DND-41 (cell line): ENCODE data around the gene ARHGEF16.

Experiments
- ATAC-seq: fragments of 200-7000 bp; cut with Tn5 transposase; 3 replicates; pipeline ENCODE4 v1.9.1; 2021; ENCODE audit warnings: low read depth; ENCODE audit not compliant: insufficient read depth
- DNase-seq: peaks from one replicate; pipeline ENCODE4 v3.0.0-alpha.2; 2020
- H2AFZ ChIP-seq: 2 replicates; pipeline ENCODE4 v1.6.0; 2012; ENCODE audit warnings: low read depth, low read length
- H3K27ac ChIP-seq: 2 replicates; pipeline ENCODE4 v1.5.1; 2012; ENCODE audit warnings: low read length, inconsistent platforms
- H3K27me3 ChIP-seq: fragments of 200-600 bp; sonication (generic); 2 replicates; pipeline ENCODE4 v1.6.0; 2012; ENCODE audit warnings: low read length, mild to moderate bottlenecking, inconsistent platforms; ENCODE audit not compliant: insufficient read depth, poor library complexity
- H3K36me3 ChIP-seq: 2 replicates; pipeline ENCODE4 v1.5.1; 2012; ENCODE audit warnings: low read length, inconsistent platforms; ENCODE audit not compliant: insufficient read depth
- H3K4me1 ChIP-seq: 2 replicates; pipeline ENCODE4 v1.5.1; 2012; ENCODE audit warnings: mild to moderate bottlenecking, low read length; ENCODE audit not compliant: insufficient read depth
- H3K4me2 ChIP-seq: 2 replicates; pipeline ENCODE4 v1.6.0; 2012; ENCODE audit warnings: mild to moderate bottlenecking, moderate library complexity, low read length, inconsistent platforms; ENCODE audit not compliant: insufficient read depth
- H3K4me3 ChIP-seq, 2 experiments: fragments of 200-600 bp in 1 of 2; shearing (Covaris generic) in 1 of 2; 2 replicates each; pipeline ENCODE4 v1.5.1; 2012 to 2016; ENCODE audit warnings: inconsistent platforms in 2 of 2, low read length in 2 of 2, mild to moderate bottlenecking in 2 of 2, low read depth in 1 of 2, moderate library complexity in 1 of 2
- H3K79me2 ChIP-seq: 2 replicates; pipeline ENCODE4 v1.6.0; 2012; ENCODE audit warnings: low read length, inconsistent platforms; ENCODE audit not compliant: insufficient read depth
- H3K9ac ChIP-seq: 2 replicates; pipeline ENCODE4 v1.6.0; 2012; ENCODE audit warnings: low read depth, mild to moderate bottlenecking, inconsistent platforms, low read length, moderate library complexity
- H3K9me3 ChIP-seq: 2 replicates; pipeline ENCODE4 v1.5.1; 2012; ENCODE audit warnings: low read length, moderate library complexity, mild to moderate bottlenecking, inconsistent platforms; ENCODE audit not compliant: insufficient read depth, severe bottlenecking
- H4K20me1 ChIP-seq: 2 replicates; pipeline ENCODE4 v1.6.0; 2012; ENCODE audit warnings: low read length; ENCODE audit not compliant: insufficient read depth
- EZH2 ChIP-seq: IDR thresholded peaks from 3 replicates; pipeline ENCODE4 v1.6.1; 2012; ENCODE audit warnings: borderline replicate concordance, low read depth, mild to moderate bottlenecking, moderate library complexity, low read length, inconsistent platforms; ENCODE audit not compliant: severe bottlenecking
- TF ChIP-seq, protein P1 (sequence below): IDR thresholded peaks from 2 replicates; pipeline ENCODE4 v1.5.1; 2012; ENCODE audit warnings: borderline replicate concordance, low read length, moderate library complexity, mild to moderate bottlenecking; ENCODE audit not compliant: poor library complexity, severe bottlenecking; ENCODE audit errors: extremely low read depth

ARHGEF16 gene

DNA sequence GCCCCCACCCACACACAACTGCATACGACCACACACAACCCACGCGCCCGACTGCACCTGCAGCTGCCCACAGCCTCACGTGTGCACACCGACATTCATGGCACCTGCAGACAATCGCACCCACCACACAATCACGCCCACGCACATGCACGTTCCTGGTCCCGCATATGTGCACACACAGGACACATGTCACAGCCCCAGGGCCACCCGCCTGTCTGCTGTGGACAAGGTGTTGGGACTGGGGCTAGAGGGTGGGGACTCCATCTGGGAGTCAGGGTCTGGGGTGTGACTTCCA lies 56.4 kb downstream of the ARHGEF16 start:
- no peak overlapping the region for H3K27ac ChIP-seq
- H3K9ac ChIP-seq = no peak overlapping the region
- no peaks in the 10 kb centered on the region; the same call in 1 of the 2 replicates for H4K20me1 ChIP-seq
- H3K79me2 ChIP-seq = no peaks in the 10 kb centered on the region
- no peaks in the 10 kb centered on the region for H3K27me3 ChIP-seq
- no peak for TF ChIP-seq EZH2
- TF ChIP-seq, protein P1, sequence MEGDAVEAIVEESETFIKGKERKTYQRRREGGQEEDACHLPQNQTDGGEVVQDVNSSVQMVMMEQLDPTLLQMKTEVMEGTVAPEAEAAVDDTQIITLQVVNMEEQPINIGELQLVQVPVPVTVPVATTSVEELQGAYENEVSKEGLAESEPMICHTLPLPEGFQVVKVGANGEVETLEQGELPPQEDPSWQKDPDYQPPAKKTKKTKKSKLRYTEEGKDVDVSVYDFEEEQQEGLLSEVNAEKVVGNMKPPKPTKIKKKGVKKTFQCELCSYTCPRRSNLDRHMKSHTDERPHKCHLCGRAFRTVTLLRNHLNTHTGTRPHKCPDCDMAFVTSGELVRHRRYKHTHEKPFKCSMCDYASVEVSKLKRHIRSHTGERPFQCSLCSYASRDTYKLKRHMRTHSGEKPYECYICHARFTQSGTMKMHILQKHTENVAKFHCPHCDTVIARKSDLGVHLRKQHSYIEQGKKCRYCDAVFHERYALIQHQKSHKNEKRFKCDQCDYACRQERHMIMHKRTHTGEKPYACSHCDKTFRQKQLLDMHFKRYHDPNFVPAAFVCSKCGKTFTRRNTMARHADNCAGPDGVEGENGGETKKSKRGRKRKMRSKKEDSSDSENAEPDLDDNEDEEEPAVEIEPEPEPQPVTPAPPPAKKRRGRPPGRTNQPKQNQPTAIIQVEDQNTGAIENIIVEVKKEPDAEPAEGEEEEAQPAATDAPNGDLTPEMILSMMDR = no peak
- ATAC-seq (no peak), DNase-seq (no peak)
- no peaks in the 10 kb centered on the region for H3K4me1 ChIP-seq
- no peak overlapping the region for H2AFZ ChIP-seq
- no peaks in the 10 kb centered on the region for H3K36me3 ChIP-seq
- H3K9me3 ChIP-seq = no peaks in the 10 kb centered on the region
- no peak overlapping the region for H3K4me3 ChIP-seq
- no peak overlapping the region for H3K4me2 ChIP-seq

- Histone ChIP-seq H3K27me3 (no peaks in the 10 kb centered on the region), H4K20me1 (no peaks in the 10 kb centered on the region; the same call in 1 of the 2 replicates), H3K4me2 (no peak overlapping the region), H3K36me3 (no peaks in the 10 kb centered on the region), H3K79me2 (no peaks in the 10 kb centered on the region), H3K9ac (no peak overlapping the region), H3K9me3 (no peaks in the 10 kb centered on the region), H3K4me1 (no peaks in the 10 kb centered on the region), H3K27ac (no peak overlapping the region), H3K4me3 (no peak overlapping the region), H2AFZ (no peak overlapping the region)
- ATAC-seq (no peak), DNase-seq (no peak)
- TF ChIP-seq, protein P1 = no peak
- TF ChIP-seq EZH2 = no peak
Measured at GRCh38 chr1:3511306-3511705, 56.8 kb downstream of the ARHGEF16 start.

- Histone ChIP-seq H3K27me3 (no peaks in the 10 kb centered on the region), H2AFZ (no peak overlapping the region), H3K27ac (no peak overlapping the region), H3K9ac (no peak overlapping the region), H4K20me1 (no peaks in the 10 kb centered on the region; the same call in 1 of the 2 replicates), H3K4me1 (no peaks in the 10 kb centered on the region), H3K36me3 (no peaks in the 10 kb centered on the region), H3K4me3 (no peak overlapping the region), H3K9me3 (no peaks in the 10 kb centered on the region), H3K79me2 (no peaks in the 10 kb centered on the region), H3K4me2 (no peak overlapping the region)
- no peak for TF ChIP-seq EZH2
- TF ChIP-seq, protein P1 = no peak
- ATAC-seq = no peak
- no peak for DNase-seq
Measured at GRCh38 chr1:3511856-3512255, 57.4 kb downstream of the ARHGEF16 start.

DNA sequence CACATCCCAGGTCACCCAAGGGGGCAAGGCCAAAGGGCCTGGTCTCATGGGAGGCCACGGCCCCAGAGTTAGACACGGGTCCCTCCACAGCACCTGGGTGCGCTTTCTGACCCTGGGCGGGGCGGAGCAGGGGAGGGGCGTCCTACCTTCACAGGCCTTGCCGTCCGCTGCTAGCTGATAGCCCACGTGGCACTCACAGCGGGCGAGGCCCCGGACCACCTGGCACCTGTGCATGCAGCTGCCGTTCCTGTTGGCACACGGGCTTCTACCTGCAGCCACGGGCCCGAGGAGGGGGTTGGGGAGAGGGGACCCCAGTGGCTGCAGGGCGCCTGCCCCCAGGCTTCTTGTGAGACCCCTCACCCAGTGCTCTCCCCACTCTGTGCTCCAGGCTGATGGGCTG lies 59.9 kb downstream of the ARHGEF16 start:
- Histone ChIP-seq H3K36me3 (no peaks in the 10 kb centered on the region), H3K9ac (no peak overlapping the region), H3K4me2 (no peak overlapping the region), H3K27me3 (no peaks in the 10 kb centered on the region), H4K20me1 (peaks cover 10% of the 10 kb centered on the region; the same call in 1 of the 2 replicates), H3K4me3 (no peak overlapping the region), H3K27ac (no peak overlapping the region), H3K4me1 (no peaks in the 10 kb centered on the region), H3K9me3 (no peaks in the 10 kb centered on the region), H3K79me2 (no peaks in the 10 kb centered on the region), H2AFZ (no peak overlapping the region)
- ATAC-seq = no peak
- no peak for DNase-seq
- TF ChIP-seq EZH2 = no peak
- TF ChIP-seq, protein P1 = no peak
